Caco-2 (cell line): ENCODE results near the gene PCED1A. TPM values are rescaled to one million over a fixed set of nuclear protein-coding genes. Genes with fewer than 3 reads are reported as not detected.

ENCODE experiments used
- BruUV-seq: library from RNA; stranded (reverse); fragments of 400-500 nt; replicated peaks from 2 replicates; lab custom pipeline; 2021; lab: Mats Ljungman, UMichigan
- CTCF ChIA-PET: fragments of 300-600 bp; sonication (Branson Sonifier 250); formaldehyde crosslinking; loops from one replicate; lab custom pipeline; 2022; ENCODE audit warnings: antibody characterized with exemption; lab: Charles Lee
- POLR2A ChIA-PET: fragments of 300-600 bp; sonication (Branson Sonifier 250); formaldehyde crosslinking; loops from one replicate; lab custom pipeline; 2022; ENCODE audit warnings: antibody characterized with exemption; lab: Charles Lee
- DNase-seq, 2 experiments: peaks; one replicate each; pipeline versions ENCODE4 v3.0.0 to v3.0.0-alpha.2; 2020 to 2022
- H3K27me3 ChIP-seq: replicated peaks from 2 replicates; pipeline ENCODE4 v1.6.0; 2011; ENCODE audit warnings: low read length; ENCODE audit not compliant: control insufficient read depth, insufficient read depth
- H3K36me3 ChIP-seq: 2 replicates; pipeline ENCODE4 v1.5.1; 2011; ENCODE audit warnings: low read length; ENCODE audit not compliant: control insufficient read depth, insufficient read depth
- H3K4me1 ChIP-seq: fragments of 250-450 bp; sonication (Bioruptor Pico); 2 replicates; pipeline ENCODE4 v1.5.1; 2020; ENCODE audit warnings: mild to moderate bottlenecking
- H3K4me3 ChIP-seq: 2 replicates; pipeline ENCODE4 v1.5.1; 2011; ENCODE audit warnings: low read depth, mild to moderate bottlenecking, control low read depth, low read length
- H3K9me3 ChIP-seq: fragments of 250-450 bp; sonication (Bioruptor Pico); 2 replicates; pipeline ENCODE4 v1.5.1; 2020; ENCODE audit warnings: mild to moderate bottlenecking, moderate library complexity
- H3K27ac Mint-ChIP-seq: one replicate; pipeline ENCODE4 v1.8.0; 2022; ENCODE audit warnings: mixed read lengths; ENCODE audit not compliant: unreplicated experiment
- H3K27me3 Mint-ChIP-seq: one replicate; pipeline ENCODE4 v1.8.0; 2022; ENCODE audit warnings: mixed read lengths; ENCODE audit not compliant: insufficient read depth, unreplicated experiment
- H3K36me3 Mint-ChIP-seq: one replicate; pipeline ENCODE4 v1.8.0; 2022; ENCODE audit warnings: mild to moderate bottlenecking, mixed read lengths; ENCODE audit not compliant: insufficient read depth, unreplicated experiment
- H3K4me1 Mint-ChIP-seq: one replicate; pipeline ENCODE4 v1.8.0; 2022; ENCODE audit warnings: low read depth, mixed read lengths; ENCODE audit not compliant: unreplicated experiment
- H3K4me3 Mint-ChIP-seq: one replicate; pipeline ENCODE4 v1.8.0; 2022; ENCODE audit warnings: mild to moderate bottlenecking, moderate library complexity, mixed read lengths; ENCODE audit not compliant: unreplicated experiment
- H3K9me3 Mint-ChIP-seq: one replicate; pipeline ENCODE4 v1.8.0; 2022; ENCODE audit warnings: mixed read lengths; ENCODE audit not compliant: unreplicated experiment
- intact Hi-C: fragments of 100-400 bp; cut with micrococcal nuclease; formaldehyde crosslinking; loops from one replicate; pipeline ENCODE4 v1.10.0; 2022; ENCODE audit not compliant: unreplicated experiment
- total RNA-seq: library from RNA; stranded (reverse); gene quantifications from 2 replicates; pipeline ENCODE4 v1.2.3, GENCODE V29; 2022
- TF ChIP-seq, protein P1 (sequence below), 2 experiments: fragments of 200-600 bp in 1 of 2; IDR thresholded peaks; 1 replicate in 1 of 2; 2 replicates in 1 of 2; pipeline versions ENCODE4 v1.5.1 to v1.8.0; 2011 to 2022; ENCODE audit warnings: antibody characterized with exemption in 1 of 2, control low read depth in 1 of 2, inconsistent platforms in 1 of 2, low read depth in 1 of 2, low read length in 1 of 2, mild to moderate bottlenecking in 1 of 2, moderate library complexity in 1 of 2; ENCODE audit not compliant: insufficient read depth in 1 of 2, severe bottlenecking in 1 of 2, unreplicated experiment in 1 of 2

The PCED1A gene
- total RNA-seq, 1 experiment from 2014 or later, result 43.9 TPM

DNA sequence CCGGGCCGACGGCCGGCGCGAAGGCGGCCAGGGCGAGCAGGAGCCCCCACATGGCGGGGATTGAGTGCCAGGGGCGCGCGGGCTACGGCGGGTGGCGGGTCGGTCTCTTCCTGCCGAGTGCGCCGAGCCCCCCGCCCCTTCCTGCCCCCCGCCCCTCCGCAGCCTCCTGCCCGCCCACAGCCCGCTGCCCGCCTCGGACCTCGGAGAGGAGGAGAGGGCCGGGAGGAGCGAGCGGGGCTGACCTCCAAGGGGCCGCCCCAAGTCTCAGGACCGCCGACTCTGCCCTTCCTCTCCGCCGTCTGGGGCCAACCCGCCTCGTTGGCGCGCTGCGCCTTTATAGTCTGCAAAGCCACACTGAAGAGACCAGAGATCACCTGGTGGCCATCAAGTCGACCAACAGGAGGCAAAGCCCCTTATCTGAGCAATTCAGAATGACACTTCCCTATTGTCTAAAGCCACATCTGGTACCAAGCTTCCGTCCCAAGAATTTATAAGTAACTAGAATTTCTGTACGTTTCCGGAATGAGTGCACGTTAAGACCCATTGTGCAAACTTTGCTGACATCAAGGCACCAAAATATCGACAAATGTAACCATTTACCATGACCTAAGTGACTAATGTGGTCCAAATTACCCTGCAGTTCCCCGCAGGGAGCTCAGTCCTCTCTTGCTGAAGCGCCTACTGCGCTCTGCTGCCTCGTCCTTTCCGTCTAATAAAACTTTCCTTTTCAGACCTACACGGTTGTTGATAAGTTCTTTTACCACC, 39.8 kb downstream of the PCED1A start, which contains the start of gene CPXM1:
Gene CPXM1, minus strand, starts transcription at position 107 of the 765 bp plus-strand sequence. Its CDS starts 55 bp downstream, at position 52.
- H3K4me3 Mint-ChIP-seq, result no peak within 1 kb of the TSS
- CTCF ChIA-PET, result no interaction called here
- Histone ChIP-seq H3K4me1 (no peaks in the 10 kb centered on the region), H3K9me3 (no peaks in the 10 kb centered on the region), H3K4me3 (no peak within 1 kb of the TSS), H3K36me3 (no peaks in the 10 kb centered on the region), H3K27me3 (no peaks in the 10 kb centered on the region)
- no TSS peak for BruUV-seq
- H3K27ac Mint-ChIP-seq, result no peak within 1 kb of the TSS
- POLR2A ChIA-PET, result no interaction called here
- intact Hi-C loops, result no loop called here
- no peaks in the 10 kb centered on the region for H3K9me3 Mint-ChIP-seq
- TF ChIP-seq, protein P1, sequence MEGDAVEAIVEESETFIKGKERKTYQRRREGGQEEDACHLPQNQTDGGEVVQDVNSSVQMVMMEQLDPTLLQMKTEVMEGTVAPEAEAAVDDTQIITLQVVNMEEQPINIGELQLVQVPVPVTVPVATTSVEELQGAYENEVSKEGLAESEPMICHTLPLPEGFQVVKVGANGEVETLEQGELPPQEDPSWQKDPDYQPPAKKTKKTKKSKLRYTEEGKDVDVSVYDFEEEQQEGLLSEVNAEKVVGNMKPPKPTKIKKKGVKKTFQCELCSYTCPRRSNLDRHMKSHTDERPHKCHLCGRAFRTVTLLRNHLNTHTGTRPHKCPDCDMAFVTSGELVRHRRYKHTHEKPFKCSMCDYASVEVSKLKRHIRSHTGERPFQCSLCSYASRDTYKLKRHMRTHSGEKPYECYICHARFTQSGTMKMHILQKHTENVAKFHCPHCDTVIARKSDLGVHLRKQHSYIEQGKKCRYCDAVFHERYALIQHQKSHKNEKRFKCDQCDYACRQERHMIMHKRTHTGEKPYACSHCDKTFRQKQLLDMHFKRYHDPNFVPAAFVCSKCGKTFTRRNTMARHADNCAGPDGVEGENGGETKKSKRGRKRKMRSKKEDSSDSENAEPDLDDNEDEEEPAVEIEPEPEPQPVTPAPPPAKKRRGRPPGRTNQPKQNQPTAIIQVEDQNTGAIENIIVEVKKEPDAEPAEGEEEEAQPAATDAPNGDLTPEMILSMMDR (IDR thresholded peaks at IDR 0.05; ENCODE audit: insufficient read depth in 1 of 2, low read depth in 1 of 2, low read length in 1 of 2, severe bottlenecking in 1 of 2, unreplicated experiment in 1 of 2), result no peak
- no peaks in the 10 kb centered on the region for H3K36me3 Mint-ChIP-seq
- H3K27me3 Mint-ChIP-seq, result peaks cover 12% of the 10 kb centered on the region
- no peaks in the 10 kb centered on the region for H3K4me1 Mint-ChIP-seq
- no peak for DNase-seq

DNA sequence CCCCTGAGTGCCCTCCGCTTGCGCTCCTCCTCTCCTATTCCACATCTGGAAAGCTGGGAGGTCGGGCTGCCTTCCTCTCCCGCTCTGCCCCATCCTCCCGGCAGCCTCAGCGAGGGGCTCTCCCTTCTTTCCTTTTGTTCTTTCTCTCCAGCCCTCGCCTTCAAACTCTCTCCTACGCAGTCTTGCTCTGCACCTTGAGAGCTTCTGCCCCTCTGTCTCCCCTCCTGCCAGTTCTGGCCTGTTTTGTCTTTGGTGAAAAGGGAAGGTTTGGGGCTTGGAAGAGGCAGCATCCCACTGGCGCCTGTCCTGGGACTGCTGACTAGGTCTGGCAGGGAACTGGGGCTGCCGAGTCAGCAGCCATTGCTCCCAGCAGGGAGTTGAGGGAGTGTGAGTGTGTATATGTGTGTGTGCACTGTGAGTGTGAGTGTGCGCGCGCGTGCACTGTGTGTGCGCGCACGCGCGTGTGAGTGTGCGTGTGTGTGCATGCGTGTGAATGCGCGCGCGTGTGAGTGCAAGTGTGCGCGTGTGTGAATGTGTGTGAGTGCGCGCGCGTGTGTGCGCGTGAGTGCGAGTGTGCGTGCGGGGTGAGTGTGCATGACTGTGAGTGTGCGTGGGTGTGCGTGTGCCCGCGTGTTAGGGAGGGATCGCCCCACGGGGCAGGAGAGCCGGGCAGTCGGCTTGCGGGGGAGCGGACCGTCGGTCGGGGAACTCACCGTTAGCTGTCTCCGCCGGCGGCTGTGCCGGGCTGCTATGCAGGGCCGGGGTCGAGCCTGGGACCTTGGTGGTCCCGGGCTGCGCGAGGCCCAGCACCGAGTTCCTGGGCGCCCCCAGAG, 40.6 kb downstream of the PCED1A start:
- CTCF ChIA-PET, result no interaction called here
- intact Hi-C loops, result no loop called here
- H3K27ac Mint-ChIP-seq, result no peak overlapping the region
- Histone ChIP-seq H3K4me1 (no peaks in the 10 kb centered on the region), H3K27me3 (peaks cover 2% of the 10 kb centered on the region), H3K4me3 (no peak overlapping the region), H3K36me3 (no peaks in the 10 kb centered on the region), H3K9me3 (no peaks in the 10 kb centered on the region)
- H3K4me1 Mint-ChIP-seq, result no peaks in the 10 kb centered on the region
- TF ChIP-seq, protein P1 (IDR thresholded peaks at IDR 0.05; ENCODE audit: insufficient read depth in 1 of 2, low read depth in 1 of 2, low read length in 1 of 2, severe bottlenecking in 1 of 2, unreplicated experiment in 1 of 2), result no peak
- H3K4me3 Mint-ChIP-seq, result no peak overlapping the region
- H3K27me3 Mint-ChIP-seq, result peaks cover 12% of the 10 kb centered on the region
- POLR2A ChIA-PET, result no interaction called here
- H3K36me3 Mint-ChIP-seq, result no peaks in the 10 kb centered on the region
- DNase-seq, result no peak
- BruUV-seq, result no TSS peak
- H3K9me3 Mint-ChIP-seq, result no peaks in the 10 kb centered on the region

DNA sequence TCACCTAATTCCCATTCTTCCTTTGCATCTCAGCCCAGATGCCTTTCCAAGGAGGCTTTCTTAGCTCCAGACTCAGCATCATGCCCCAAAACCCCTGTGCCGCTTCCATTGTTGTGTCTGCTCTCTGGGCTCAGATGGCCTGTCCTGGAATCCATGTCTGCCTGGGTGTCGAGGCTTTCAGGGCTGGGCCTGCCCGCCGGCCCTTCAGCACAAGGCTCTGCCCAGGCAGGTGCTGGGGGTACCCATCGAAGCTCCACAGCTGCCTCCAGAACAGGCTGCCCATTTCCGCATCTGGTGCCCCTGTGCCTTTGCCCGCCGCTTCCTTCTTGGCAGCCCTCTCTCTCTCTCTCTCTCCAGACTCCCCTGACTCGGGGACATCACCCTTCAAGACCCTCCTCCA, 41.2 kb downstream of the PCED1A start:
- H3K27me3 ChIP-seq, result peaks cover 2% of the 10 kb centered on the region
- H3K36me3 Mint-ChIP-seq, result no peaks in the 10 kb centered on the region
- no peak for DNase-seq
- H3K9me3 Mint-ChIP-seq, result no peaks in the 10 kb centered on the region
- TF ChIP-seq, protein P1 (IDR thresholded peaks at IDR 0.05; ENCODE audit: insufficient read depth in 1 of 2, low read depth in 1 of 2, low read length in 1 of 2, severe bottlenecking in 1 of 2, unreplicated experiment in 1 of 2), result no peak
- no peak overlapping the region for H3K4me3 Mint-ChIP-seq
- ChIA-PET CTCF (no interaction called here), POLR2A (no interaction called here)
- peaks cover 12% of the 10 kb centered on the region for H3K27me3 Mint-ChIP-seq
- no TSS peak for BruUV-seq
- H3K4me1 ChIP-seq, result no peaks in the 10 kb centered on the region
- H3K4me3 ChIP-seq, result no peak overlapping the region
- no peak overlapping the region for H3K27ac Mint-ChIP-seq
- H3K9me3 ChIP-seq, result no peaks in the 10 kb centered on the region
- no peaks in the 10 kb centered on the region for H3K36me3 ChIP-seq
- no peaks in the 10 kb centered on the region for H3K4me1 Mint-ChIP-seq
- intact Hi-C loops, result no loop called here
